ENCODE results near the gene ATP5F1C. TPM values are rescaled to one million over a fixed set of nuclear protein-coding genes. Genes with fewer than 3 reads are reported as not detected.

ATP5F1C gene
- polyA plus RNA-seq, 3 donors, result 179 to 455 (median 437) TPM

- 96% methylated on average over 9 of the region's 10 CpGs for WGBS (ENCODE audit: insufficient coverage)
- Histone ChIP-seq H3K4me2 (replicated peaks; ENCODE audit: extremely low read depth, low read length, poor library complexity, severe bottlenecking) (no peak overlapping the region), H3K9me3 (replicated peaks in 1 of 2; ENCODE audit: control insufficient read depth in 1 of 2, insufficient read depth in 1 of 2, low read length in 2 of 2) (no peaks in the 10 kb centered on the region), H3K9ac (ENCODE audit: insufficient read depth, low read length, poor library complexity, severe bottlenecking) (no peak overlapping the region), H4K20me1 (ENCODE audit: insufficient read depth, low read length) (no peaks in the 10 kb centered on the region), H2AFZ (ENCODE audit: insufficient read depth, low read depth, low read length, poor library complexity, severe bottlenecking) (no peak overlapping the region), H3K27me3 (ENCODE audit: control insufficient read depth in 2 of 2, insufficient read depth in 2 of 2, low read length in 2 of 2) (no peaks in the 10 kb centered on the region), H3K4me1 (ENCODE audit: control insufficient read depth in 1 of 2, insufficient read depth in 2 of 2, low read length in 2 of 2) (peaks cover 5 to 15% of the 10 kb centered on the region in 2 donors), H3K4me3 (replicated peaks in 1 of 3; ENCODE audit: low read depth in 2 of 3, low read length in 3 of 3) (no peak overlapping the region), H3K79me2 (ENCODE audit: insufficient read depth, low read length) (no peaks in the 10 kb centered on the region), H3K27ac (ENCODE audit: low read depth in 1 of 2, low read length in 2 of 2) (no peak overlapping the region), H3K36me3 (replicated peaks in 1 of 2; ENCODE audit: control insufficient read depth in 1 of 2, insufficient read depth in 2 of 2, low read length in 2 of 2) (peaks cover 71 to 90% of the 10 kb centered on the region in 2 donors)
- no peak for DNase-seq
- H3K9me3 Mint-ChIP-seq, result no peaks in the 10 kb centered on the region
- H3K36me3 Mint-ChIP-seq, result peaks cover 65 to 84% of the 10 kb centered on the region in 2 donors
- intact Hi-C loops (cut with micrococcal nuclease), result no loop called here
- H3K27me3 Mint-ChIP-seq (ENCODE audit: low read depth in 3 of 3), result no peaks in the 10 kb centered on the region
- peaks cover 15% of the 10 kb centered on the region for H3K4me1 Mint-ChIP-seq
- H3K4me3 Mint-ChIP-seq, result no peak overlapping the region
- peak overlapping the region in 1 of 7 donors; percentile 37 for H3K27ac Mint-ChIP-seq
- no peak for TF ChIP-seq CTCF (IDR thresholded peaks at IDR 0.05)
Measured at GRCh38 chr10:7767209-7767608, 20.8 kb upstream of the ATP5F1C start.

- Mint-ChIP-seq H3K27me3 (ENCODE audit: low read depth in 3 of 3) (no peaks in the 10 kb centered on the region), H3K9me3 (no peaks in the 10 kb centered on the region), H3K36me3 (peaks cover 68 to 82% of the 10 kb centered on the region in 2 donors), H3K27ac (no peak overlapping the region), H3K4me1 (peaks cover 13% of the 10 kb centered on the region), H3K4me3 (no peak overlapping the region)
- Histone ChIP-seq H2AFZ (ENCODE audit: insufficient read depth, low read depth, low read length, poor library complexity, severe bottlenecking) (no peak overlapping the region), H3K4me2 (replicated peaks; ENCODE audit: extremely low read depth, low read length, poor library complexity, severe bottlenecking) (no peak overlapping the region), H3K79me2 (ENCODE audit: insufficient read depth, low read length) (no peaks in the 10 kb centered on the region), H3K36me3 (replicated peaks in 1 of 2; ENCODE audit: control insufficient read depth in 1 of 2, insufficient read depth in 2 of 2, low read length in 2 of 2) (peaks cover 77 to 90% of the 10 kb centered on the region in 2 donors), H4K20me1 (ENCODE audit: insufficient read depth, low read length) (no peaks in the 10 kb centered on the region), H3K4me1 (ENCODE audit: control insufficient read depth in 1 of 2, insufficient read depth in 2 of 2, low read length in 2 of 2) (peaks cover under 1 to 11% of the 10 kb centered on the region in 2 donors), H3K27ac (ENCODE audit: low read depth in 1 of 2, low read length in 2 of 2) (no peak overlapping the region), H3K9me3 (replicated peaks in 1 of 2; ENCODE audit: control insufficient read depth in 1 of 2, insufficient read depth in 1 of 2, low read length in 2 of 2) (no peaks in the 10 kb centered on the region), H3K27me3 (ENCODE audit: control insufficient read depth in 2 of 2, insufficient read depth in 2 of 2, low read length in 2 of 2) (no peaks in the 10 kb centered on the region), H3K9ac (ENCODE audit: insufficient read depth, low read length, poor library complexity, severe bottlenecking) (no peak overlapping the region), H3K4me3 (replicated peaks in 1 of 3; ENCODE audit: low read depth in 2 of 3, low read length in 3 of 3) (no peak overlapping the region)
- no peak for DNase-seq
- no peak for TF ChIP-seq CTCF (IDR thresholded peaks at IDR 0.05)
- intact Hi-C loops (cut with micrococcal nuclease), result no loop called here
- WGBS (ENCODE audit: insufficient coverage), result 100% methylated on average over 4 of the region's 7 CpGs
Measured at GRCh38 chr10:7768417-7768816, 19.6 kb upstream of the ATP5F1C start.
